Mesenteric fat pad (tissue), 1 donor: ENCODE data around the gene TRIP12. TPM values are rescaled to one million over a fixed set of nuclear protein-coding genes. Genes with fewer than 3 reads are reported as not detected.
"Not testable (repeated sequence)": the region's sequence is repeated elsewhere in the genome, so short reads cannot be mapped to it uniquely, and the experiment has no call there.

ENCODE experiments used
- DNase-seq: peaks from one replicate; pipeline ENCODE4 v3.0.0-alpha.2; 2020; ENCODE audit warnings: low spot score
- total RNA-seq: library from RNA; stranded (reverse); fragmentation: NEBNext Ultra II Directional; extraction: Animal tissue kit (Norgen Biotek cat#: 25700); gene quantifications from one replicate; pipeline ENCODE4 v1.2.1, GENCODE V29; 2021
- donor health status: DM: yes; HTN: yes; CAD: no.

The TRIP12 gene
- total RNA-seq, 1 donor from 2014 or later = 259 TPM

DNA sequence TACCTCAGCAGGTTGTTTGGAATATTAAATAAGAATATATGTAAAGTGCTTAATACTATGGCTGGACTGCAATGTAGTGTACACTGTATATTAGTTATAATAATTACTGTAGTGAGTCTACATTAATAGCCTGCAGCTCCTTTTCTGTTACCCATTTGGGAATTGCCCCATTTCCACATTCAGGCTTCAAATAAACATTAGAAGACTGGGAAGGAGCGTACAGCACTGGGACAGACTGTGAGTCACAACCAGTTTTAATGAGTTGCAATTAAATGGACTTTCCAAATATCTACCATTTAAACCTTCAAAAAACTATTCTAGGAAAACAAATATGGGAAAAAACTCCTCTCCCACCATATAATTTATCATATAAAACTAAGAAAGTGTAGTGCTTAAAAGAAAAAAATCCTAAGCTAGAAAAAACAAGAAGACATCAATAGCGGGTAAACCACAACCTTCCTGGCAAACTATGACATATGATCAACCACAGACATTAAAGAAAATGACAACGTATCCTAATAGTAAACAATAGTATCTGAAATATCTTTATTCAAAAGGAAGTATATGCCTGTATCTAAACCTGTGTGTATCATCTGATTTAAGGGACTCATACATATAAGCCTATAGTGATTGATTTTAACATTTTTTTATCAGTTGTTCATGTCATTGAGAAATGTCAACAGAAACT is 86.1 kb downstream of the TRIP12 start:
- no peak for DNase-seq

DNA sequence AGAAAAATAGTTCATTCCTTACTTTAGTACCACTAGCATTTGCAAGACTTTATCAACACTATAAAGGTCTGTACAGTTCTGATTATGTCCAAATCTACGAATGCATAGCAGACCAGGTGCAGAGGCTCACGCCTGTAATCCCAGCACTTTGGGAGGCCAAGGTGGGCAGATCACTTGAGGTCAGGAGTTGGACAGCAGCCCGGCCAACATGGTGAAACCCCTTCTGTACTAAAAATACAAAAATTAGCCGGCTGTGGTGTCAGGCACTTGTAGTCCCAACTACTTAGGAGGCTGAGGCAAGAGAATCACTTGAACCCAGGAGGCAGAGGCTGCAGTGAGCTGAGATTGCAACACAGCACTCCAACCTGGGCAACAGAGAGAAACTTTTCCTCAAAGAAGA is 87.4 kb downstream of the TRIP12 start:
- not testable (repeated sequence) for DNase-seq

DNA sequence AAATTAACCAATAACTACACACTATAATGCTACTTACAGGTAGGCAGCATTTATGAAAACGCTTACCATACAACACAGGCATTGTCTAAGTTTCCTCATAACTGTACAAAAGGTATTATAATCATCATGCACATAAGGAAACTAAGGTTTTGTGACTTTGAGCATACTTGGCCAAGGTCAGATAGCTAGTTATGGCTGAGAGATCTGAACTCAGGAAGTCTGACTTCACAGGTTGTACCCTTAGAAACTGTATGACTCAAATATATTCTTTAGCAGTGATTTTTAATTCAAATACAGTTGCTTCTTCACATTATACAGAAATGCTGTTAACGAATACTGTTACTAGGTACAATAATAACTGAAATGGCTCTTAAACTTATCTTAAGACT is 89.3 kb downstream of the TRIP12 start:
- no peak for DNase-seq

DNA sequence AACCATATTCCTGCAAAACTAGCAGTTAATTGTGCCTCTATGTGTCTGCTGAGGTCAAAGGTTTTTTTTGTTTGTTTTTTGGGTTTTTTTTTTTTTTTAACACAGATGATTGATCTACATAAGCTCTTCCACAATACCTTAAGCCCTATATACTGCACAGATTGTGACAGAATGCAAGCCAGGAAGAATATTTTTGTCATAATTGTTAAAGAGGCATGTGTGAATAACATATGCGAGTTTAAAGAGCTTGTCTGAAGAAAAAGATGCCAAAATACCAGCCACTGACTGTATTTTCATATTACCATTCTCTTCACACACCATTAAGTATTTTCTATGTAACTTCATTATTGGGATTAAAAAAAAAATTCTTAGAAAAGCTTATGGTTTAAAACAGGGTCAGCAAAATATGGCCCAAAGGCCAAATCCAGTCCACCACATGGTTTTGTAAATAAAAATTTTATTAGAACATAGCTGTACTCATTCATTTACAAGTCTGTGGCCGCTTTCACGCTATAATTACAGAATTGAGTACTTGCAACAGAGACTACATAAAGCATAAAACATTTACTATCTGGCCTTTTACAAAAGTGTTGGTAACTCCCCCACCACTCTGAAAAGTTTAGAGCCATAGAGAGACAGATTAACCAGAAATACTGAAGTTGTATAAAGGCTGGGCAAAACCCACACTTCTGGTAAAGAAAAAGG is 89.9 kb downstream of the TRIP12 start:
- DNase-seq = no peak

DNA sequence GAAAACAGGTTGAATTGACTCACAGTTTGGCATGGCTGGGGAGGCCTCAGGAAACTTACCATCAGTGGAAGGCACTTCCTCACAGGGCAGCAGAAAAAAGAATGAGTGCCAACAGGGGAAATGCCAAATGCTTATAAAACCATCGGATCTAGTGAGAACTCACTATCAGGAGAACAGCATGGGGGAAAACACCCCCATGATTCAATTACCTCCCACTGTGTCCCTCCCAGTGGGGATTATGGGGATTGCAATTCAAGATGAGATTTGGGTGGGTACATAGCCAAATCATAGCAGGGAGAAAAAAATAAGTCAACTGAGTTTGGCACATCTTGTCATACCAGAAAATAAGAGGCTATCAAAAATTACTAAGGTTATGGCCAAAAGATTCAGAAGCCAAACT is 96.3 kb downstream of the TRIP12 start:
- no peak for DNase-seq

DNA sequence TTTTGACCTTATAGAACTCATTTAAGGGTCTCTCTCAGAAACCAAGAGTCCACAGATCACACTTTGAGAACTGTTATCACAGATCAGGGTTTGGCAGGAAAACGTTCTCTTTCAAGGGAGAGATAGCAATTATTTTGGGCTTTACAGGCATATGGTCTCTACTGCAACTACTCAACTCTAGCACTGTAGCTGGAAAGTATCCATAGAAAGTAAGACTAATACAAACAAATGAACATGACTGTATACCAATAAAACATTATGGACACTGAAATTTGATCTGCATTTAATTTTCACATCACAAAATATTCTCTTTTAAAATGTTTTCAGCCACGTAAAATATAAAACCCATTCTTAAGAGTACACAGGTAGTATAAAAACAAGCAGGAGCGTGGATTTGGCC is 100.5 kb downstream of the TRIP12 start:
- no peak for DNase-seq

DNA sequence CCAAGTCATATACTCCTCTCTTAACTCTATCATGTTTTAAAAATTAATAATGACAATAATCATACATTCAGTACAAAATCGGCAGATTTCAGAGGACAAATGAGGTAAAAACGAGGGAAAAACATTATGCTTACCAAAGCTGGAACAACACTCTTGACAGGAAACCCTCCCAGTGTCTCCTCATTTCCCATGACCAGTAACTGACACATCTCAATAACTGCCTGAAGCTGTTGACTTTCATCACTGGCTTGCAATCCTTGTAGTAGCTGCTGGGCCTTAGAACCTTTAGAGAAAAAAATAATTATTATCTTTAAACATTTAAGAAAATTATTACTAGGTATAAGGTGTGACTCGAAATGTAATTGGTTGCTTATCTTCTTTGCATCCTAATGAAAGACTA is 103.6 kb downstream of the TRIP12 start:
- no peak for DNase-seq

DNA sequence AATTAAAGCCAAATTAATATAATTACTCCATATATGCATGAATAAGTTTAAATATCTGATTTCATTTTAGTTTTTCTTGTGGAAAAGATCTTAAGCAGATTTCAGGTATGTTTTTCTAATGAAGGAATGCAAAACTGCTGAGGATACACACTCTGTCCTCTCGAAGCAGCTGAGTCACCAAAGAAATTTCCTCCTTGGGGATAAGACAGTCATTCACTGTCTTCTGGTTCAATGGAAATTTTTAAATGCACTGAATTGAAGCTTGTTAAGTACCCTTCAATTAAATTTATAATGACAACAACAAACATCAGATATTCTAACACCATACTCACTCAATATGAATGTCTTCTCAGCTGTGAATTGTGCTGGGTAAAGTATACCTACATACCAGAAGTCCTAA is 106.0 kb downstream of the TRIP12 start:
- no peak for DNase-seq

DNA sequence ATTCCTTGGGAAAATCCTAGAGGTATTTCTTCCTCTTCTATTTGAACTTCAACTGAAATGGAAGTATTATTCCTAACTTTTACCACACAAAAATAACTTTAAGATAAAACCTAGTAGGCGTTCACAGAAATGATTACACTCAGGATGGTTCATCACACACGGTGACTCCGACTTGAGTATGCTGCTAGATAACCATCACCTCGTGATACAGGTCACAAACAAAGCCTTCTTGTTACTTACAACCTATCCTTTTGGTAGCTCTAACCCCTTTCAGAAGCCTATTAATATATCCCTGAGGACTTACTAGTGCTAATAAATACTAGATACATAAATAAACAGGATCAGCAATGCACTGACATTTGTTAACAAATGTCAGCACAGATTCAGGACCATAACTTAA is 106.5 kb downstream of the TRIP12 start:
- no peak for DNase-seq

DNA sequence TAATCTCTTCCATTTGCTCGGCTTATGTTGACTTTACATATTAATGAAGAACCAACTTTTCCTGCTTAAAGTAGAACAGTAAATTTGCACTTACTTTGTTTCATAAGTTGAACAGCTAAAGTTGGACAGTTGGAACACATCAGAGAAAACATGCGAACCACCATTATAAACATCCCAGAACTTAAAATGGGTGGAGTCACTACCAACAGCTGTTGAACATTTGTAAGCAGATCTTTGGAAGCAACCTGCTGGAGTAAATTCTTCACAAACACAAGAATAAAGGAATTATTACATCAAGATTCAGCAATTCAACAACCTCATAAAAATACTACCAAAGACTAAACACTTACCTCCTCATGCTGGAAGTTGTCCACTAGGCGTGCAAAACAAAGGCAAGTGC is 111.0 kb downstream of the TRIP12 start:
- DNase-seq = no peak

DNA sequence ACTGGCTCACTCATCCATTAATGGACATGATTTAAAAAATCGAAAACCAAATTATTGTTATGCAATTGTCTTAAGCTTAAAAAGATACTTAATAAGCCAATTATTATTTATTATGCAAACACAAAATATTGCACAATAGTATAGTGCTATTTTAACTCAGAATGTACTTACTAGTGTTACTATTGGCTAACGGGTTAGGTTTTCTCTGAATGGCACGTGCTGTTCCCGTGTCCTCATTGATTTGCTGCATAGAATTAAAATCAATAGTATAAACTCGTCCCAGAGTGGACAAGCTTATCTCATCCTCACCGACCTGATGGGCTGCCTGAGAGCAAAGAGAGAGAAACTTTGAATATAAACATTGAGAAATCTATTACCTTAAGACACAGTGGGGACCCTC is 116.2 kb downstream of the TRIP12 start:
- no peak for DNase-seq

DNA sequence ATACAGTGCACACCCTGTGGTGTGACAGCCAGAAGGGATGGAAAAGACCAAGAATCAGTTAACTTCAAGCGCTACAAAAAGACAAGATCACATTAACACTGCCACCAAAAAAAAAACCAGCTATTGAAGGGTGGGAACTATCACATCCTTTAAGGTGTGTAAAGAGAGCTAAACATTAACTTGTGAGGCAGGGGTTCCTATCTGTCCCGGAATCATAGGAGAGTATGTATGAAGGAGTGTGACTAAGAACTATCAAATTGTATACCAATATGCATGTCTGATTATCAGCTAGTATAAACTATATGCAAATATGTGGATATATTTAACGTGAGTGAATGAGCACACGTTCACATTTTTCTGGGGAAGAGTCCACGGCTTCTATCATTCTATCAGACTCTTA is 119.0 kb downstream of the TRIP12 start:
- no peak for DNase-seq

DNA sequence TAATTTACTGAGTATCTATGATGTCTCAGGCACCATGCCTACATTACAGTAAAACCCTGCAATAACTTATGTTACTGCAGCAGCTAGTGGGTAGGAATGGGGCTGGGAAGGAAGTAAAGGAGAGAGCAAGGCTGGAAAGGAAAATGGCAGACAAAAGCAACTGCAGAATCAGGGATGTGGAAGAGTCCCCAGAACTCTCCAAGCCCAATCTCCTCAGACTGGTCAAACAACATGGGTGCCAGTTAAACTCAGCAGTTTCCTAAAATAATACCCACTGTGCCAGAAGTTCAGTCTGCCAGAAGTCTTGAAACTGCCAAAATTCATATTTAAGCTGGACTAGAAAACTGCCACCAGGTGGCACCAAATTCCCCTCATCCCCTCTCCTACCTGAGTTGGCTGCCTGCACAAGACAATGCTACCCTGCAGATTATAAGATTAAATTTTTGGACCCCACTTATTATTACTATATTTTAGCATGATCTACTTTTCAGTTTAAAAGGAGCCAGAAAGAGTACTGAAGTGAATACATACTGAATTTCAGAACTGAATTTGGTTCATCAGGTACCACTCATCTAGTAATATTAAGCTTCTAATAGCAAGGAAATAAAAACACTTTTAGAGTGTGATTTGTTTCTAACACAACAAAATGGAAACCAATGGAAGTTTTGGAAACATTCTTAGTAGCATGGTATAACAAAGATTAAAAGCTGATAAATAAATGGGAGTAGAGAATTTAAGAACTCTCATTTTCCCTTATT is 120.6 kb downstream of the TRIP12 start:
- no peak for DNase-seq

DNA sequence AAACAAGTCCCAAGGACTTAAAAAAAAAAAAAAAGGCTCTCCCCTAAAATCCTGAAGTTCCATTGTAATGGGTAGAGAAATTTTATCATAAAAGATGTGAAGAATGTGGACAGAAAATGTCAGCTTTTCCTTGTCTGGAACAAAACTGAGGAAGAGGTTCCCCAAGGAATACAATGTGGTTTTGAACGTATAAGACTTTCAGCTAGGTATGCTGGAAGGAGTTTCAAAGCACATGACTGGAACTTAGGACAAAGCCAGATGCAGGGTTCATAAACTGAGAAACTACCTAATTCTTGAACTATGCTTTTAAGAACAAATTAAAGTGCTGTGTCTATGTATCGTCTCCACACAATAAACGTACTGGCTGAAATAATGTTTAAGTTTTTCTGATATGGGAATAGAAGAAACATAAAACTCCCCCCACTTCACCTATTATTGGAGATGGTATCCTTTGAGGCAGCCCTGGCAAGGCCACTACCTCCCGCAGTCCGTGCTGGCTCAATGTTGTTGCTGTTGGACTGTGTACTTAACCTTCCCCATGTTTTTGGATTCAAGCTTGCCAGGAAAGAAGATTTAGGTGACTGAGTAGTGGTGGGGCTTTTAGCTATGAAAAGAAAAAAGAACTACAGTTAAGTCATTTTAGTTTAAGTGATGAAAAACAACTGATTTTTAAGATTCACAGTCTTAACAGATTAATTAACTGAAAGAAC is 123.2 kb downstream of the TRIP12 start:
- no peak for DNase-seq

DNA sequence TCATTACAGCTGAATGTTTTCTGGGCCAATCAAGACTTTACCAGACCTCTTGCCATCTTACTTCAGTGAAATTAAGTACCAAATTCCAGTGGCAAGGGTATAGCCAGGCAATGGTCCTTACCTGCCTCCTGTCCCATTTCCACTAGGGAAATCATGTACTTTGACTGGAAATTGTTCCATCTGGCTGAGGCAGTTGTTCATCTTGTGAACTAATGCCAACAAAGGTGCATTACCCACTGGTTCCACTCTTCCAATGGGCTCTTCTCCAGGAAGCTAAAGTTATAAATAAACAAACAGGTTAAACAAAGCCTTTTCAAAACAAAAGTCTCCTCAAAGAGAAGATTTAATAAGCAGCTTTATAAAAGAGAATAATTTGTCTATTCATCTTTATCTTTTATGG is 126.8 kb downstream of the TRIP12 start:
- no peak for DNase-seq

DNA sequence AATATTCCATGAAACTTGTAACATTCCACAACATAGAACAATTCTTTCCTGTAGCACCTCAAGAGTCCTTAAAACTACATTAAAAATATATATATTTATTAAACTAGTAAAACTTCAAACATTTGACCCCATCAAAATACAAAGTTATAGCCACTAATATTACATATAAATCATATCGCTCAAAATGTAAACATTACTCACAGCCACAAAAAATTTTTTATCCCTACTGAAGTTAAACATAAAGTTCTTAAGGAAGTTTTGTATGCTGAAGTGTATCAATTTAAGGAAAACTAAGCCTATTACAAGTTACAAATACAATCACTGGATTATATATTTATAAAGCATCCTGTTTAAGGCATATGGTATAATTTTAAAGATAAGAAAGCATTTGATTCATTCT is 127.2 kb downstream of the TRIP12 start:
- no peak for DNase-seq

DNA sequence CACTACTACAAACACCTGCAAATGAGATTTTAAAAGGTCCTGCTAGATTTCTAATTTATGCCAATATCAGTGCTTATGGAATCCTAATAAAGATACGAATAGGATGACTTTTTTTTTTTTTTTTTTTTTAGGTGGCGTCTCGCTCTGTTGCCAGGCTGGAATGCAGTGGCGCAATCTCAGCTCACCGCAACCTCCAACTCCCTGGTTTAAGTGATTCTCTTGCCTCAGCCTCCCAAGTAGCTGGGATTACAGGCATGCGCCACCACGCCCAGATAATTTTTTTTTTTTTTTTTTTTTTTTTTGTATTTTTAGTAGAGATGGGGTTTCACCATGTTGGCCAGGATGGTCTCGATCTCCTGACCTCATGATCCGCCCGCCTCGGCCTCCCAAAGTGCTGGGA is 135.5 kb downstream of the TRIP12 start:
- not testable (repeated sequence) for DNase-seq

DNA sequence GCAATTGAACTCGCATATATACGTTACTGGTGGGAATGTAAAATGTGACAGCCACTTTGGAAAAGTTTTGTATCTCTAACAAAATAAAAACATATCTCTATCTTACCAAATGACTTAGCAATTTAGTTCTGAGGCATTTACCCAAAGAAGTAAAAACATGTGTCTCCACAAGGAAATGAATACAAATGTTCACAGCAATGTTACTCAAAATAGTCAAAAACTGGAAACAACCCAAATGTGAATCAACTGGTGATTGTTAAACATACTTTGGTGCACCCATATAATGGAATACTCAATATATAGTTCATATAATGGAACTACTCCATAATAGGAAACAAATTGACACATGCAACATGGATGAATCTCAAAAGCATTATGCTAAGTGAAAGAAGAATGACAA is 137.0 kb downstream of the TRIP12 start:
- no peak for DNase-seq

DNA sequence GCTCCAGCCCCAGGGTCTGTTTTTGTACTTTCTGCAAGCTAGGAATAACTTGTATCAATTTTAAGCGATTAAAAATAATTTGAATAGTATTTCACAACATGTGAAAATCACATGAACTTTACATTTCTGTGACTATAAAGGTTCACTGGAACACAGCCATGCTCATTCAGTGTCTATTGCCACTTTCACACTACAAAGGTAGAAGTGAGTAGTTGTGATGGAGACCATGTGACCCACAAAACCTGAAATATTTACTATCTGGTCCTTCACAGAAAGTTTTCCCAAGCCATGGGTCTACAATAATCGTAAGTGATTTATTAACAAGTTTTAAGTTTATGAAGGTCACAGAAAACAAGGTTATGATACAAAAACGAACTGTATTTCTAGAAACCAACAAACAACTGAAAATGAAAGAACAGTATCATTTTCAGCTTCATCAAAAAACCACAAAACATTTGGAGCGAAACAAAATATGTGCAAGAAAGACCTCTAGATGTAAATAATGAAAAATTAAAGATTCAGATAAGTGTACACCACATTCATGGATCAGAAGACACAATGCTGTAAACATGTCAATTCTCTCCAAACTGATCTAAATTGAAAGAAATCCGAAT is 138.6 kb downstream of the TRIP12 start:
- no peak for DNase-seq

DNA sequence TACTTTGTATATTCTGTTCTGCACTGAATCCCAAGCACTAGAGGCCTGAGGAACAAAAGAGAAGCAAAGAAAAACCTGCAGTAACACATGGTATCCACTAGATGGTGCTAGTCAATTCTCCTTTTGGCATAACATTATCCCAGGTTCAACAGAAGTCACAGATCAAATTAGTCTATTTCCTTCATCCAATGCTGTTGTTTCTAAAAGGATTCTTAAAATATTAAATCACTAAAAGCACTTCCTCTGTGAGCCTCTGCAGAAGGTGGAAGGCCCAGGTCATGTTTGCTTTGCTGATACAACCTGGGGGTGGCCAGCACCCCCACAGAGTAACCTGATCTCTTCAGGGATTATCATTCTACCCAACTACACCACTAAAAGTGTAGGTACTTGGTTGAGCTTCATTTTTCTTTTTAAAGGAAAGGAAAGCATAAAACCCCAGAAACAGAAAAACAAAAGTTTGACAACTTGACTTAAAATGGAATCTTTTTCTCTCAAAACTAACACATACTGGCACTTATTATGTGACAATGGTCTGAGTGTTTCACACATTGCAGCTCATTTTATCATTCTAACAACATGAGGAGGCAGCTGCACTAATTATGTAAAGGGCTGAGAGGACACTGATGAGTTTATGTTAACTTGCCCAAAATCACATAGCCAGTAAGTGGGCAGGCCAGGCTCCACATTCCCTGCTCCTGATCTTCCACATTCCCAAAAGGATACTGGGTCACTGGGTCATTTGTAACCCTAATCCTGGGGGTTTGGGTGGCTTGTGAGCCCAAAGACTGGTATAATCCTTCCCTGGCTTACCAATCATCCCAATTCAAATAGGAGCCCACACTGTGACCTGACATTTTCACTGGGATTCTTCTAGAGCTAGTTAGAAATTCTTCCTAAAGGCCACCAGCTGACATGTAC is 140.7 kb downstream of the TRIP12 start:
- no peak for DNase-seq
